IMR-90 (cell line): ENCODE measurements around the gene SCLY. TPM values are rescaled to one million over a fixed set of nuclear protein-coding genes. Genes with fewer than 3 reads are reported as not detected.

Source experiments
- ATAC-seq: fragments of 200-7000 bp; cut with Tn5 transposase; 2 replicates; pipeline ENCODE4 v1.9.1; 2020; ENCODE audit warnings: low read depth, mild to moderate bottlenecking, moderate library complexity
- BruUV-seq: library from RNA; stranded (reverse); fragments of 400-500 nt; replicated peaks from 2 replicates; lab custom pipeline; 2021; lab: Mats Ljungman, UMichigan
- CTCF ChIA-PET: fragments of 300-600 bp; formaldehyde crosslinking; extraction: SDS; loops from one replicate; lab custom pipeline; 2021; ENCODE audit warnings: antibody characterized with exemption; lab: Yijun Ruan, JAX
- POLR2A ChIA-PET: fragments of 300-600 bp; sonication (Branson Sonifier 250); formaldehyde crosslinking; loops from one replicate; lab custom pipeline; 2022; ENCODE audit warnings: antibody characterized with exemption; ENCODE audit not compliant: unreplicated experiment; lab: Charles Lee
- DNase-seq: peaks from one replicate; pipeline ENCODE4 v3.0.0; 2013
- H2AFZ ChIP-seq: replicated peaks from 2 replicates; pipeline ENCODE3; 2013; ENCODE audit warnings: low read length, mild to moderate bottlenecking; ENCODE audit not compliant: poor library complexity
- H2AK5ac ChIP-seq: 2 replicates; pipeline ENCODE4 v1.6.1; 2013; ENCODE audit warnings: low read depth, low read length, inconsistent platforms
- H2AK9ac ChIP-seq: replicated peaks from 2 replicates; pipeline ENCODE3; 2013; ENCODE audit warnings: mild to moderate bottlenecking, low read depth, low read length, moderate library complexity; ENCODE audit not compliant: poor library complexity
- H2BK120ac ChIP-seq: 2 replicates; pipeline ENCODE4 v1.6.1; 2013; ENCODE audit warnings: low read depth, low read length, inconsistent platforms
- H2BK15ac ChIP-seq: 3 replicates; pipeline ENCODE4 v1.6.1; 2013; ENCODE audit warnings: low read depth, low read length, inconsistent platforms
- H2BK20ac ChIP-seq: 2 replicates; pipeline ENCODE4 v1.6.1; 2013; ENCODE audit warnings: low read depth, mild to moderate bottlenecking, inconsistent platforms, low read length, moderate library complexity
- H2BK5ac ChIP-seq: 2 replicates; pipeline ENCODE4 v1.6.1; 2013; ENCODE audit warnings: mild to moderate bottlenecking, low read depth, low read length, inconsistent platforms; ENCODE audit not compliant: poor library complexity, severe bottlenecking
- H3K14ac ChIP-seq: replicated peaks from 2 replicates; pipeline ENCODE4 v1.6.1; 2013; ENCODE audit warnings: low read depth, low read length, inconsistent platforms
- H3K18ac ChIP-seq: 2 replicates; pipeline ENCODE4 v1.6.1; 2013; ENCODE audit warnings: low read depth, low read length, control low read depth
- H3K23ac ChIP-seq: 2 replicates; pipeline ENCODE4 v1.6.1; 2013; ENCODE audit warnings: low read depth, low read length, inconsistent platforms
- H3K27ac ChIP-seq: 2 replicates; pipeline ENCODE4 v1.5.1; 2013; ENCODE audit warnings: mild to moderate bottlenecking, control low read depth, low read length; ENCODE audit not compliant: insufficient read depth
- H3K27me3 ChIP-seq: 2 replicates; pipeline ENCODE4 v1.6.1; 2013; ENCODE audit warnings: low read length; ENCODE audit not compliant: control insufficient read depth, insufficient read depth
- H3K36me3 ChIP-seq: 2 replicates; pipeline ENCODE4 v1.6.1; 2013; ENCODE audit warnings: low read length, mixed read lengths; ENCODE audit not compliant: control insufficient read depth, insufficient read depth
- H3K4ac ChIP-seq: 2 replicates; pipeline ENCODE4 v1.6.1; 2013; ENCODE audit warnings: low read depth, low read length, inconsistent platforms
- H3K4me1 ChIP-seq: 2 replicates; pipeline ENCODE4 v1.6.1; 2013; ENCODE audit warnings: low read length, mixed read lengths; ENCODE audit not compliant: control insufficient read depth, insufficient read depth
- H3K4me2 ChIP-seq: 2 replicates; pipeline ENCODE4 v1.6.1; 2013; ENCODE audit warnings: low read depth, mild to moderate bottlenecking, control low read depth, low read length, moderate library complexity
- H3K4me3 ChIP-seq: 2 replicates; pipeline ENCODE4 v1.5.1; 2013; ENCODE audit warnings: low read depth, mild to moderate bottlenecking, control low read depth, low read length, moderate library complexity; ENCODE audit not compliant: insufficient read depth
- H3K56ac ChIP-seq: 2 replicates; pipeline ENCODE4 v1.6.1; 2013; ENCODE audit warnings: low read length, inconsistent platforms; ENCODE audit not compliant: insufficient read depth; ENCODE audit errors: extremely low read depth
- H3K79me1 ChIP-seq, 2 experiments: 2 replicates each; pipeline ENCODE4 v1.6.1; 2013; ENCODE audit warnings: low read length in 2 of 2, inconsistent platforms in 1 of 2, low read depth in 1 of 2
- H3K9ac ChIP-seq: 2 replicates; pipeline ENCODE4 v1.6.1; 2013; ENCODE audit warnings: low read depth, low read length, control low read depth
- H3K9me1 ChIP-seq: 2 replicates; pipeline ENCODE4 v1.6.1; 2013; ENCODE audit warnings: low read length, inconsistent platforms; ENCODE audit not compliant: insufficient read depth
- H3K9me3 ChIP-seq: 2 replicates; pipeline ENCODE4 v1.6.1; 2013; ENCODE audit warnings: low read length; ENCODE audit not compliant: control insufficient read depth, insufficient read depth
- H4K20me1 ChIP-seq: 2 replicates; pipeline ENCODE4 v1.6.1; 2013; ENCODE audit warnings: low read length, inconsistent platforms; ENCODE audit not compliant: insufficient read depth
- H4K5ac ChIP-seq: 2 replicates; pipeline ENCODE4 v1.6.1; 2013; ENCODE audit warnings: mild to moderate bottlenecking, low read depth, low read length, control low read depth
- H4K8ac ChIP-seq, 2 experiments: 2 replicates each; pipeline ENCODE4 v1.6.1; 2013; ENCODE audit warnings: low read depth in 2 of 2, low read length in 2 of 2, control low read depth in 1 of 2, inconsistent platforms in 1 of 2
- H4K91ac ChIP-seq: 2 replicates; pipeline ENCODE4 v1.6.1; 2013; ENCODE audit warnings: low read depth, low read length, inconsistent platforms; ENCODE audit not compliant: insufficient read depth
- CEBPB ChIP-seq: IDR thresholded peaks from 2 replicates; pipeline ENCODE4 v1.6.1; 2012; ENCODE audit warnings: low read depth, low read length, improper control_type of control experiment
- NFE2L2 ChIP-seq: fragments of 150-350 bp; IDR thresholded peaks from 2 replicates; pipeline ENCODE4 v1.6.1; 2016; ENCODE audit warnings: low read depth, mild to moderate bottlenecking, low read length
- POLR2A ChIP-seq: IDR thresholded peaks from 2 replicates; pipeline ENCODE4 v1.6.1; 2012; ENCODE audit warnings: mild to moderate bottlenecking, low read depth, low read length
- RFX5 ChIP-seq: IDR thresholded peaks from 2 replicates; pipeline ENCODE4 v1.8.0; 2012; ENCODE audit warnings: low read depth, mild to moderate bottlenecking, low read length, moderate library complexity
- WGBS, 2 experiments: methylation state at CpG; one replicate each; pipeline versions ENCODE4 v1.1.5 to v1.1.7; 2013; ENCODE audit warnings: missing lambda C conversion rate in 2 of 2; ENCODE audit not compliant: insufficient read length in 1 of 2; ENCODE audit errors: extremely low coverage in 2 of 2; 5-methylcytosine and 5-hydroxymethylcytosine counted together
- dilution Hi-C: fragments of 300-500 bp; cut with HindIII; formaldehyde crosslinking; loops from one replicate; pipeline ENCODE4 v1.14.3; 2018; ENCODE audit warnings: low sequenced_read_pairs; ENCODE audit not compliant: unreplicated experiment
- in situ Hi-C: fragments of 300-500 bp; cut with MboI; formaldehyde crosslinking; loops from 3 replicates; pipeline ENCODE4 v1.14.3; 2019; ENCODE audit warnings: low sequenced_read_pairs, inconsistent platforms, mixed read lengths
- intact Hi-C: fragments of 100-400 bp; cut with micrococcal nuclease; formaldehyde crosslinking; loops from 2 replicates; pipeline ENCODE4 v1.10.0; 2022
- polyA plus RNA-seq, 3 experiments: library from polyadenylated mRNA; depleted of rRNA; stranded (reverse); fragments of >200 nt; gene quantifications; 2 replicates each; pipeline ENCODE4 v1.2.3, GENCODE V29; 2012; ENCODE audit warnings: low replicate concordance in 1 of 3
- total RNA-seq: library from RNA; depleted of rRNA; stranded (reverse); fragments of >200 nt; gene quantifications from 2 replicates; pipeline ENCODE4 v1.2.3, GENCODE V29; 2012
- TF ChIP-seq, protein P1 (sequence below): conservative IDR thresholded peaks from 2 replicates; pipeline ENCODE4 v1.5.1; 2012; ENCODE audit warnings: mild to moderate bottlenecking, low read depth, low read length, improper control_type of control experiment

Gene SCLY
- total and polyA plus RNA-seq, 2 of the 4 experiments (the other 2 are of a cell fraction): 8.6 to 10.5 TPM

DNA sequence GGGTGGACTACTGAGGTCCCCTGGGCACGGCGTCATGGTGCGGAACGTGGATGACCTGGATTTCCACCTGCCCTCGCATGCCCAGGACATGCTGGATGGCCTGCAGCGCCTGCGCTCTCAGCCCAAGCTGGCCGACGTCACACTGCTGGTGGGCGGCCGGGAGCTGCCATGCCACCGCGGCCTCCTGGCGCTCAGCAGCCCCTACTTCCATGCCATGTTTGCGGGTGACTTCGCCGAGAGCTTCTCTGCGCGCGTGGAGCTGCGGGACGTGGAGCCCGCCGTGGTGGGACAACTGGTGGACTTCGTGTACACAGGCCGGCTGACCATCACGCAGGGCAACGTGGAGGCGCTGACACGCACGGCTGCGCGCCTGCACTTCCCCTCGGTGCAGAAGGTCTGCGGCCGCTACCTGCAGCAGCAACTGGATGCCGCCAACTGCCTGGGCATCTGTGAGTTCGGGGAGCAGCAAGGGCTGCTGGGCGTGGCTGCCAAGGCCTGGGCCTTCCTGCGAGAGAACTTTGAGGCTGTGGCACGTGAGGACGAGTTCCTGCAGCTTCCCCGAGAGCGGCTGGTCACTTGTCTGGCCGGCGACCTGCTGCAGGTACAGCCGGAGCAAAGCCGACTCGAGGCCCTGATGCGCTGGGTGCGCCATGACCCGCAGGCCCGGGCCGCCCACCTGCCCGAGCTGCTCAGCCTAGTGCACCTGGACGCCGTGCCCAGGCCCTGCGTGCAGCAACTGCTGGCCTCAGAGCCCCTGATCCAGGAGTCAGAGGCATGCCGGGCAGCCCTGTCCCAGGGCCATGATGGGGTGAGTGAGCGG, 80.1 kb downstream of the SCLY start:
- Histone ChIP-seq H2BK120ac (peak overlapping the region; percentile 95), H4K20me1 (no peaks in the 10 kb centered on the region), H2AFZ (peak overlapping the region; percentile 21), H2BK5ac (no peak overlapping the region), H3K4ac (peak overlapping the region; percentile 46; the same call in 1 of the 2 replicates), H2BK20ac (no peak overlapping the region), H3K14ac (no peak overlapping the region), H2AK5ac (peak overlapping the region; percentile 57), H3K27me3 (no peaks in the 10 kb centered on the region), H3K56ac (no peak overlapping the region), H3K23ac (no peak overlapping the region), H3K18ac (no peak overlapping the region), H2AK9ac (peak overlapping the region; percentile 78), H4K5ac (no peak overlapping the region), H4K91ac (peak overlapping the region; percentile 79; the same call in 1 of the 2 replicates), H4K8ac (peak overlapping the region in 1 of 2 experiments; percentile 18; a peak in 1 of 4 replicates), H2BK15ac (no peak overlapping the region), H3K4me1 (peaks cover 23% of the 10 kb centered on the region), H3K36me3 (no peaks in the 10 kb centered on the region), H3K27ac (no peak overlapping the region), H3K9me3 (no peaks in the 10 kb centered on the region), H3K4me2 (no peak overlapping the region), H3K9ac (no peak overlapping the region), H3K4me3 (no peak overlapping the region), H3K79me1 (no peaks in the 10 kb centered on the region), H3K9me1 (0 out of 2 replicates have a peak, but pooled peaks cover 15% of the 10 kb centered on the region)
- 94% methylated on average over 47 of the region's 60 CpGs; no CpG with 5 or more reads in 1 of the 2 experiments for WGBS, 2 experiments
- in situ Hi-C loops (no loop called here), dilution Hi-C loops (no loop called here), intact Hi-C loops (no loop called here)
- BruUV-seq: no TSS peak
- TF ChIP-seq NFE2L2 (no peak), POLR2A (no peak), RFX5 (no peak), CEBPB (no peak)
- TF ChIP-seq, protein P1, sequence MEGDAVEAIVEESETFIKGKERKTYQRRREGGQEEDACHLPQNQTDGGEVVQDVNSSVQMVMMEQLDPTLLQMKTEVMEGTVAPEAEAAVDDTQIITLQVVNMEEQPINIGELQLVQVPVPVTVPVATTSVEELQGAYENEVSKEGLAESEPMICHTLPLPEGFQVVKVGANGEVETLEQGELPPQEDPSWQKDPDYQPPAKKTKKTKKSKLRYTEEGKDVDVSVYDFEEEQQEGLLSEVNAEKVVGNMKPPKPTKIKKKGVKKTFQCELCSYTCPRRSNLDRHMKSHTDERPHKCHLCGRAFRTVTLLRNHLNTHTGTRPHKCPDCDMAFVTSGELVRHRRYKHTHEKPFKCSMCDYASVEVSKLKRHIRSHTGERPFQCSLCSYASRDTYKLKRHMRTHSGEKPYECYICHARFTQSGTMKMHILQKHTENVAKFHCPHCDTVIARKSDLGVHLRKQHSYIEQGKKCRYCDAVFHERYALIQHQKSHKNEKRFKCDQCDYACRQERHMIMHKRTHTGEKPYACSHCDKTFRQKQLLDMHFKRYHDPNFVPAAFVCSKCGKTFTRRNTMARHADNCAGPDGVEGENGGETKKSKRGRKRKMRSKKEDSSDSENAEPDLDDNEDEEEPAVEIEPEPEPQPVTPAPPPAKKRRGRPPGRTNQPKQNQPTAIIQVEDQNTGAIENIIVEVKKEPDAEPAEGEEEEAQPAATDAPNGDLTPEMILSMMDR: no peak
- DNase-seq (no peak), ATAC-seq (no peak)
- ChIA-PET CTCF (interaction anchor here (0.6 to 0.8 kb wide), 2 partner anchors 50 to 283 kb away, joined by 3 to 5 read pairs; no protein-coding TSS in a partner anchor), POLR2A (no interaction called here)
